Measurements from ENCODE around the gene DNLZ. TPM values are rescaled to one million over a fixed set of nuclear protein-coding genes. Genes with fewer than 3 reads are reported as not detected.

The DNLZ gene
- total RNA-seq, 1 donor from 2014 or later: 31.5 TPM

DNA sequence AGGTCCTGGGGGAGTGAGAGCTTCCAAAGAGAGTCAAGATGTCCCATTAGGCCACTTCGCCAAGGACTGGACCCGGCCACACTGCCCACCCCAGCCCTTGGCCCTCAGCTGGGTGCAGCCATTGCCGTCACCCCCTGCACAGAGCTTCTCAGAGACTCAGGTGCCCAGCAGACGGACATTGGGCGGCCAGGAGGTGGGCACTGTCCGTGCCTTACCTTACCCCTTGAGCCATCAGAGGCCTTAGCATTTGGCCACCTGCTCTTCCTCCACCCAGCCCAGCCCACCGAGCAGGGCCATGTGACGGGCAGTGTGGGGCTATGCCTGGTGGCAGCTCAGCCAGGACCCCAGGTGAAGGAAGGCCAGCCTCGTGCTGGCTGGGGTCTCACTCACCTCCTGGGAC, 3.3 kb upstream of the DNLZ start:
- Mint-ChIP-seq H3K4me1 (peaks cover 4% of the 10 kb centered on the region), H3K27ac (no peak overlapping the region), H3K4me3 (no peak overlapping the region), H3K27me3 (no peaks in the 10 kb centered on the region), H3K9me3 (no peaks in the 10 kb centered on the region), H3K36me3 (ENCODE audit: low read depth) (peaks cover 5% of the 10 kb centered on the region)
- intact Hi-C loops (cut with micrococcal nuclease): no loop called here
- no peak for DNase-seq

GRCh38 chr9:136365775-136366222, 2.3 kb upstream of the DNLZ start:
- H3K36me3 Mint-ChIP-seq (ENCODE audit: low read depth): peaks cover 5% of the 10 kb centered on the region
- no peak overlapping the region for H3K4me3 Mint-ChIP-seq
- intact Hi-C loops (cut with micrococcal nuclease): no loop called here
- no peaks in the 10 kb centered on the region for H3K9me3 Mint-ChIP-seq
- no peak for DNase-seq
- H3K27me3 Mint-ChIP-seq: no peaks in the 10 kb centered on the region
- peaks cover 4% of the 10 kb centered on the region for H3K4me1 Mint-ChIP-seq
- no peak overlapping the region for H3K27ac Mint-ChIP-seq

DNA sequence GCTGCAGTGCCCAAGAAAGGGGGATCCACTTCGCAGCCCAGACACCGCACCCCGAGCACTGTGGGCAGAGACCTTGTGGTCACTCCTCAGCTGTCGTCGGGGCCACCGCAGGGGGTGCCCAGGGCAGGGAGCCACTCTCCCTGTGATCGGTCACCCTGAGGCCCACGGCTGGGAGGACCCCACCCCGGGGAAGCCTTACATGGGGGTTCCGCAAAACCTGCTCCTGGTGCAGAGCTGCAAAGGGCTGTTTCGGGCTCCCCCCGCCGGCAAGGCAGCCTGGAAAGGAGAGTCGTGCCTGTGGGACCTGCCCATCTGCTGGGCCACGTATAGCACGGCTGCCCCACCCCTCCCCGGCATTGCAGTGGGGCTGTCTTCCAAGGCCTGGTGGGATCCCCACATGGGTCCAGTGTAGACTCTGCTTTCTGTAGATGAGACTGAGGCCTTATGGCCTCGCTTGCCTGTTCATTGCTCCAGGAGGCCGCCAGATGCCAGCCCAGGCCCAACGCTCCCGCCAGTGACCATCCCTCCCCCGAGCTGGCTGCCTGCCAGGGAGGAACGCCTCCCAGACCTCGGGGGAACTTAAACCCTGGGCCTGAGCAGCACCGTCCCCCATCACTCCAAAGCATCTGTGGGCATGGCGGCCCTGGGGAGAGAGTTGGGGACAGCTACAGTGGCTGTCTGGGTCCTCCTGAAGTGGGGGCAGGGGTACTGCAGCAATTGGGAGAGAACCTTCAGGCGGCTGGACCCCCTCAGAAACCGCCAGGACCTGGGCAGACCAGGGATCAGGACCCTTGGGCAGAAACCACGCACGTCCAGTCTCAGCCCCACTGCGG, 1.6 kb upstream of the DNLZ start:
- intact Hi-C loops (cut with micrococcal nuclease): no loop called here
- no peaks in the 10 kb centered on the region for H3K9me3 Mint-ChIP-seq
- no peak overlapping the region for H3K27ac Mint-ChIP-seq
- H3K27me3 Mint-ChIP-seq: no peaks in the 10 kb centered on the region
- DNase-seq: no peak
- H3K36me3 Mint-ChIP-seq (ENCODE audit: low read depth): peaks cover 5% of the 10 kb centered on the region
- peaks cover 4% of the 10 kb centered on the region for H3K4me1 Mint-ChIP-seq
- H3K4me3 Mint-ChIP-seq: no peak overlapping the region

DNA sequence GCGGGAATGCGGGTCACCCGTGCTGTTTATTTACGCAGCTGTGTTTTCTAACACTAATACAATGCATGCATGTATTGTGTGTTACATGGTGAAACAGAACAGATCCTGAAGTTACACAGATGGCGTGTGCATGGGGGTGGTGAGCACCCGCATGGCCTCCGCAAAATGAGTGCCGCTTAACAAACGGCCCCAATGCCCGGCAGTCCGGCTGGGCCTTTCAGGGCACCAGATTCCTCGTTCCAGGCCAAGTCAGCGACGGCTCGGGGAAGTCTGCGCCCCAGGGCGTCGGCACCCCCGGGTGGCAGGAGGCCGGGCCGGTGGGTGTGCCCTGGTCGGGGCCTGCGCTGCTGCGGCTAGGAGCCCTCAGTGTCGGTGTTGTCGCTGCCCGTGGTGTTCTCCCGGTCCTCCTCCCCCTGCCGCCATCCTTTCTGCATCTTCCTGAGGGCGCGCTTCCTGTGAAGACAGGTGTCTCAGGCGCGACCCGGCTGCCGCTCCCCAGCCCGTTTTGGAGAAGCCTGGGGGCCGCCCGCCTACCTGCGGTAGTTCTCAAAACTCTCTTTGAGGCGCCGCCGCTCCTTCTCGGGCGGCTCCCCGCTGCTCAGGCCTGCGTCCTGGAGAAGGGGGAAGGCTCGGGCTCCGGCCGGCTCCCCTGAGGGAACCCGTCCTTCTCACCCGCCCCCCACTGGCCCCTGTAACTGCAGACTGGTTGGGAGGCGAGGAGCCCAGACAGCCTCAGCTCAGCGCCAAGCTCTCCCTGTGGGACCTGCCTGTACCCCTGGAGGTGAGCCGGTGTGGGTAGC, 605 bp upstream of the DNLZ start:
- intact Hi-C loops (cut with micrococcal nuclease): loop anchor here (1.0 kb wide), 1 partner anchor 36 kb away; the partner anchor contains the start of gene SNAPC4
- peaks cover 5% of the 10 kb centered on the region for H3K36me3 Mint-ChIP-seq (ENCODE audit: low read depth)
- H3K4me1 Mint-ChIP-seq: peaks cover 4% of the 10 kb centered on the region
- no peaks in the 10 kb centered on the region for H3K27me3 Mint-ChIP-seq
- H3K27ac Mint-ChIP-seq: peak overlapping the region; percentile 16
- H3K9me3 Mint-ChIP-seq: no peaks in the 10 kb centered on the region
- H3K4me3 Mint-ChIP-seq: peak overlapping the region; percentile 53
- DNase-seq: no peak

DNA sequence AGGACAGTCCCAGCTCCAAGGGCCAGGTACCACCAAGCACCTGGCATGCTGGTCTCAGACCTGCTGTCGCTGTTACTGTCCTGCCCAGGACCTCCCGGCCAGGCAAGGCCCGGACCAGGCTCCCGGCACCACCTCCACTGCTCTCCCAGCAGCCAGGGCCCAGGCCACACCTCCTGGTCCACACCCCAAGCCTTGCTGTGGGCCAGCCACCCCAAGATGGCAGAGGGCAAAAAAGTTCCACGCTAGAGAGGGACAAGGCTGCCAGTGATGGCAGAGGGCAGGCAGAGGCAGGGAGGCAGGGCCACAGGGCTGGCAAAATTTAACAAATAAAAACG, 1.1 kb downstream of the DNLZ start:
- no peak overlapping the region for H3K27ac Mint-ChIP-seq
- H3K9me3 Mint-ChIP-seq: no peaks in the 10 kb centered on the region
- peaks cover 5% of the 10 kb centered on the region for H3K36me3 Mint-ChIP-seq (ENCODE audit: low read depth)
- no peak overlapping the region for H3K4me3 Mint-ChIP-seq
- intact Hi-C loops (cut with micrococcal nuclease): no loop called here
- peaks cover 4% of the 10 kb centered on the region for H3K4me1 Mint-ChIP-seq
- no peaks in the 10 kb centered on the region for H3K27me3 Mint-ChIP-seq
- DNase-seq: peak; percentile 63

- H3K27ac Mint-ChIP-seq: no peak overlapping the region
- no peak for DNase-seq
- H3K9me3 Mint-ChIP-seq: no peaks in the 10 kb centered on the region
- H3K27me3 Mint-ChIP-seq: no peaks in the 10 kb centered on the region
- intact Hi-C loops (cut with micrococcal nuclease): no loop called here
- peaks cover 4% of the 10 kb centered on the region for H3K4me1 Mint-ChIP-seq
- H3K4me3 Mint-ChIP-seq: no peak overlapping the region
- H3K36me3 Mint-ChIP-seq (ENCODE audit: low read depth): peaks cover 5% of the 10 kb centered on the region
Observed at GRCh38 chr9:136361754-136362449, 1.6 kb downstream of the DNLZ start.

- Mint-ChIP-seq H3K4me3 (no peak overlapping the region), H3K9me3 (no peaks in the 10 kb centered on the region), H3K27me3 (no peaks in the 10 kb centered on the region), H3K4me1 (peaks cover 4% of the 10 kb centered on the region), H3K27ac (no peak overlapping the region), H3K36me3 (ENCODE audit: low read depth) (peaks cover 5% of the 10 kb centered on the region)
- intact Hi-C loops (cut with micrococcal nuclease): no loop called here
- DNase-seq: no peak
Observed at GRCh38 chr9:136361047-136361753, 2.3 kb downstream of the DNLZ start.

DNA sequence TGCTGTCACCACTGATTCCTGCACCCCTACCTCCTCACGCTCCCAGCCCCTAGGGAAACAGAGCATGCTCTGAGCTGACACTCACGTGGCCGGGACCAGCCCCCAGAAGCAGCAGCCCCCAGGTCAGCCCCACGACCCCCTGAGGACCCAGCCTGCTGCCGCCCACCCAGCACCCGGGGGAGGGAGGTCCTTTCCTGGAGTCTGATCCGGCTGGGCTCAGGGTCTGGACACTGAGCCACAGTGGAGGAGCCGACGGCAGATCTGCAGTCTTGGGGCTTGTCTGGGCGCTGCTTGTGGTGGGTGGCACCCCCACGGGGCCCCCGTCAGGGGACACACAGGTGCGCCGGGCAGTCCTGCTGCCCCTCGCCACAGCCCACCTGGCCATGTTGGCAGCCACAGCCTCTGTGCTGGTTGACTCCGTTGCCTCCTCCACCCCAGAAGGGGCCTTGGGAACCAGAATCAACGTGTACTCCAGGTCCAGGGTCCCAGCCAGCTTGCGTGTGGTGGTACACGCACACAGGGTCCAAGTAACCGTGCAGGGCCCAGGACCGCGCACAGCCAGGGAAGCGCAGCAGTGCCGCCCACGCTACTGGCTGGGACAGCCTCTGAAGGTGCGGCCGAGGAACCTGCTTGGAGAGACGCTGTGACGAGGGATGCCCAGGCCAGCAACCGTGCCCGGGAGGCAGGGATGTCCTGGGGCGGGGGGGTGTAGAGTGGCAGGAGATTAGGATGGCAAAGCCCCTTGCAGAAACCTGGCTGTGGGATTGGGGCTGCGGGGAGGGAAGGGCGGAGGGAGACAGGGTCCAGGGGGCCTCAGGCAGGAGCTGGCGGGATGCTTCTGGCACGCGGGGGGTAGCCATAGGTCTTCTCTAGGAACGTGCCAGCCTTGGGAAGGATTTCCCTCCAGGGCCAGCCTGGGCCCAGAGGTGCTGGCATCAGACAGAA, 3.5 kb downstream of the DNLZ start:
- Mint-ChIP-seq H3K9me3 (no peaks in the 10 kb centered on the region), H3K4me3 (no peak overlapping the region), H3K27me3 (no peaks in the 10 kb centered on the region), H3K36me3 (ENCODE audit: low read depth) (peaks cover 3% of the 10 kb centered on the region), H3K4me1 (peaks cover 4% of the 10 kb centered on the region), H3K27ac (no peak overlapping the region)
- intact Hi-C loops (cut with micrococcal nuclease): no loop called here
- DNase-seq: no peak

DNA sequence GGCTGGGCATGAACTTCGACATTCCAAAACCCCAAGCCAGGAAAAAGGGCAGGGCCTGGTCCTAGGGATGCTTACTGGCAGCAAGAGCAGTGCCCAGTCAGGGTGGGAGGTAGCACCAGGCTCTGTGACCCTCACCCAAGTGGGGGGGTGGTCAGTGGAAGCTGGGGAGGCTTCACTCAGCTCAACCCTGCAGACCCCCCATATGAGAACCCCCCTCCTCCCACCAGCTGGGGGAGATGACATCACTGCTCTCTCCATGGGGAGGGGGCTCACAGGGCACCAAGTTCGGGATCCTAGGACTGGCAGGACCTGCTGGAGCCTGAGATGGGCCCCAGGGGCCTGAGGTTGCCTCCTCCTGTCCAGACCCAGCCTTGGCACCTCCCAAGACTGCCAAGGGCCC, 4.7 kb downstream of the DNLZ start:
- no peak for DNase-seq
- Mint-ChIP-seq H3K27ac (no peak overlapping the region), H3K36me3 (ENCODE audit: low read depth) (peaks cover 2% of the 10 kb centered on the region), H3K4me3 (no peak overlapping the region), H3K4me1 (peaks cover 4% of the 10 kb centered on the region), H3K9me3 (no peaks in the 10 kb centered on the region), H3K27me3 (no peaks in the 10 kb centered on the region)
- intact Hi-C loops (cut with micrococcal nuclease): no loop called here

DNA sequence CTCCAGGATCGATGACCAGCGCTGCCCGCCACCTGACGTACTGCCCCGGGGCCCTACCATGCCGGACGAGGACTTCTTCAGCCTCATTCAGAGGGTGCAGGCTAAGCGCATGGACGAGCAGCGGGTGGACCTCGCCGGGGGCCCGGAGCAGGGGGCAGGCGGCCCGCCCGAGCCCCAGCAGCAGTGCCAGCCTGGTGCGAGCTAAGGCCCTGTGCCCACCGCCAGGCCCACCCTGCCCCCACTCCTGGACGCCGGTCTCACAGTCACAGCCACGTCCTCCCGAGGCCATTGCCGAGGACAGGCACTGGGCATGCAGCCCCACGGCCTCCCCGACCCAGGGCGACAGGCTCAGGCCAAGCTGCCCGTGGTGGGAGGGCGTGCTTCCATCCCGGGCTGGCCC, 5.5 kb downstream of the DNLZ start:
- Mint-ChIP-seq H3K4me3 (no peak overlapping the region), H3K9me3 (no peaks in the 10 kb centered on the region), H3K27ac (no peak overlapping the region), H3K4me1 (peaks cover 4% of the 10 kb centered on the region), H3K27me3 (no peaks in the 10 kb centered on the region), H3K36me3 (ENCODE audit: low read depth) (no peaks in the 10 kb centered on the region)
- no peak for DNase-seq
- intact Hi-C loops (cut with micrococcal nuclease): no loop called here

- Mint-ChIP-seq H3K4me1 (no peaks in the 10 kb centered on the region), H3K9me3 (no peaks in the 10 kb centered on the region), H3K27me3 (no peaks in the 10 kb centered on the region), H3K36me3 (ENCODE audit: low read depth) (no peaks in the 10 kb centered on the region), H3K27ac (no peak overlapping the region), H3K4me3 (no peak overlapping the region)
- no peak for DNase-seq
- intact Hi-C loops (cut with micrococcal nuclease): no loop called here
Observed at GRCh38 chr9:136357202-136357725, 6.3 kb downstream of the DNLZ start.

DNA sequence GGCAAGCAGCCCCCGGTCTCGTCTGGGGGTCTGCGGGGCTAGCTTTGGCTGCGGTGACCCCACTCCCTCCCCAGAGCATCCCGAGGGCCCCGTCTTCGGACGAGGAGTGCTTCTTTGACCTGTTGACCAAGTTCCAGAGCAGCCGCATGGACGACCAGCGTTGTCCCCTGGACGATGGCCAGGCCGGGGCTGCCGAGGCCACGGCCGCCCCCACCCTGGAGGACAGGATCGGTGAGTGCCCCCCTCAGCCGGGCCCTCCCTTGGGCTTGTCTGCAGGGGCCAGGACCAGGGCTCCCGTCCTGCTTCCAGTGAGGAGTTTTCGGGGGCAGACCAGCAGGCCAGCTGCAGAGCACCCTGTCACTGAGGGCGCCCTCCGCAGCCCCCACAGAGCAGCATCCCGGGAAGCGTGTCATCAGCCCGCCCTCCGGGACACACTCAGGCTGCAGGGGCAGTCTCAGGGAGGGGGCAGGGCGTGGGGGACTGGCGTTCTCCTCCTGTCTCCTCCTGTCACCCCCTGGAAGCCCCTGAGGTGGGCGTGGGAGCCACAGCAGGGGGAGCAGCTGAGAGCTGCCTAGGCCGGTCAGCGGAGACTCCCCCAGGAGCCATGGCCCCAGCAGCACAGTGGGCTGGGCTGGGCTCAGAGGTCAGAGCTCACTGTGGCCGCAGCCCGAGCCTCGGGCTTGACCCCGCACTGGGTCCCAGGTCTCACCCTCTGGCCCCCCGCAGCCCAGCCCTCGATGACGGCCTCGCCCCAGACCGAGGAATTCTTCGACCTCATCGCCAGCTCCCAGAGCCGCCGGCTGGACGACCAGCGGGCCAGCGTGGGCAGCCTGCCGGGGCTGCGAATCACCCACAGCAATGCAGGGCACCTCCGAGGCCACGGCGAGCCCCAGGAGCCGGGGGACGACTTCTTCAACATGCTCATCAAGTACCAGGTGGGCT, 7.7 kb downstream of the DNLZ start:
- no peak overlapping the region for H3K27ac Mint-ChIP-seq
- H3K27me3 Mint-ChIP-seq: no peaks in the 10 kb centered on the region
- no peak overlapping the region for H3K4me3 Mint-ChIP-seq
- no peaks in the 10 kb centered on the region for H3K4me1 Mint-ChIP-seq
- intact Hi-C loops (cut with micrococcal nuclease): no loop called here
- H3K9me3 Mint-ChIP-seq: no peaks in the 10 kb centered on the region
- no peaks in the 10 kb centered on the region for H3K36me3 Mint-ChIP-seq (ENCODE audit: low read depth)
- DNase-seq: no peak
